ENCODE results near the gene TAMM41. TPM values are rescaled to one million over a fixed set of nuclear protein-coding genes. Genes with fewer than 3 reads are reported as not detected.
A peak's percentile ranks its signal among the peaks of the same experiment; 100 is the strongest.

The TAMM41 gene
- polyA plus RNA-seq, 2 donors = 10.8 to 12.3 TPM

- Histone ChIP-seq H3K36me3 (ENCODE audit: control insufficient read depth in 2 of 2, insufficient read depth in 2 of 2, low read length in 1 of 2) (peaks cover 12 to 18% of the 10 kb centered on the region in 2 donors), H3K27me3 (ENCODE audit: control insufficient read depth in 1 of 2, insufficient read depth in 2 of 2, low read length in 2 of 2) (no peaks in the 10 kb centered on the region), H3K4me3 (ENCODE audit: low read depth in 1 of 2, low read length in 2 of 2) (no peak overlapping the region), H3K9me3 (ENCODE audit: control insufficient read depth in 2 of 2, insufficient read depth in 1 of 2, low read depth in 1 of 2, low read length in 1 of 2) (peaks cover 0 to 5% of the 10 kb centered on the region in 2 donors), H3K27ac (ENCODE audit: low read depth in 2 of 2, low read length in 1 of 2) (peak overlapping the region; percentile 42 to 59), H3K4me1 (ENCODE audit: control insufficient read depth in 2 of 2, insufficient read depth in 2 of 2, low read length in 1 of 2) (no peaks in the 10 kb centered on the region)
- 64 to 75% methylated on average over 6 of the region's 6 CpGs for WGBS, 2 donors
Observed at GRCh38 chr3:11791339-11792200, 55.1 kb downstream of the TAMM41 start.

GRCh38 chr3:11789412-11789811 is 57.3 kb downstream of the TAMM41 start:
- peaks cover 12 to 18% of the 10 kb centered on the region in 2 donors for H3K36me3 ChIP-seq (ENCODE audit: control insufficient read depth in 2 of 2, insufficient read depth in 2 of 2, low read length in 1 of 2)
- 86 to 91% methylated on average over 1 of the region's 1 CpG for WGBS, 2 donors

GRCh38 chr3:11784971-11785377 is 61.7 kb downstream of the TAMM41 start:
- H3K4me1 ChIP-seq (ENCODE audit: control insufficient read depth in 2 of 2, insufficient read depth in 2 of 2, low read length in 1 of 2) = peaks cover 0 to 2% of the 10 kb centered on the region in 2 donors
- no peak overlapping the region for H3K4me3 ChIP-seq (ENCODE audit: low read depth in 1 of 2, low read length in 2 of 2)
- no peaks in the 10 kb centered on the region for H3K27me3 ChIP-seq (ENCODE audit: control insufficient read depth in 1 of 2, insufficient read depth in 2 of 2, low read length in 2 of 2)
- H3K36me3 ChIP-seq (ENCODE audit: control insufficient read depth in 2 of 2, insufficient read depth in 2 of 2, low read length in 1 of 2) = peaks cover 11 to 12% of the 10 kb centered on the region in 2 donors
- 53 to 60% methylated on average over 3 of the region's 3 CpGs for WGBS, 2 donors
- H3K9me3 ChIP-seq (ENCODE audit: control insufficient read depth in 2 of 2, insufficient read depth in 1 of 2, low read depth in 1 of 2, low read length in 1 of 2) = peaks cover 0 to 5% of the 10 kb centered on the region in 2 donors
- peak overlapping the region in 1 of 2 donors; percentile 3 for H3K27ac ChIP-seq (ENCODE audit: low read depth in 2 of 2, low read length in 1 of 2)

More at GRCh38 chr3:11789412-11789811, 57.3 kb downstream of the TAMM41 start:
- H3K27me3 ChIP-seq (ENCODE audit: control insufficient read depth in 1 of 2, insufficient read depth in 2 of 2, low read length in 2 of 2) = no peaks in the 10 kb centered on the region
- H3K4me1 ChIP-seq (ENCODE audit: control insufficient read depth in 2 of 2, insufficient read depth in 2 of 2, low read length in 1 of 2) = peaks cover 0 to 2% of the 10 kb centered on the region in 2 donors
- peaks cover 0 to 5% of the 10 kb centered on the region in 2 donors for H3K9me3 ChIP-seq (ENCODE audit: control insufficient read depth in 2 of 2, insufficient read depth in 1 of 2, low read depth in 1 of 2, low read length in 1 of 2)
- no peak overlapping the region for H3K27ac ChIP-seq (ENCODE audit: low read depth in 2 of 2, low read length in 1 of 2)
- H3K4me3 ChIP-seq (ENCODE audit: low read depth in 1 of 2, low read length in 2 of 2) = no peak overlapping the region

- H3K4me3 ChIP-seq (ENCODE audit: low read depth in 1 of 2, low read length in 2 of 2) = no peak overlapping the region
- no peaks in the 10 kb centered on the region for H3K9me3 ChIP-seq (ENCODE audit: control insufficient read depth in 2 of 2, insufficient read depth in 1 of 2, low read depth in 1 of 2, low read length in 1 of 2)
- H3K27ac ChIP-seq (ENCODE audit: low read depth in 2 of 2, low read length in 1 of 2) = no peak overlapping the region
- peaks cover 0 to 6% of the 10 kb centered on the region in 2 donors for H3K4me1 ChIP-seq (ENCODE audit: control insufficient read depth in 2 of 2, insufficient read depth in 2 of 2, low read length in 1 of 2)
- 58 to 66% methylated on average over 1 of the region's 1 CpG for WGBS, 2 donors
- H3K27me3 ChIP-seq (ENCODE audit: control insufficient read depth in 1 of 2, insufficient read depth in 2 of 2, low read length in 2 of 2) = no peaks in the 10 kb centered on the region
- no peaks in the 10 kb centered on the region for H3K36me3 ChIP-seq (ENCODE audit: control insufficient read depth in 2 of 2, insufficient read depth in 2 of 2, low read length in 1 of 2)
Observed at GRCh38 chr3:11780341-11780740, 66.3 kb downstream of the TAMM41 start.

- H3K27me3 ChIP-seq (ENCODE audit: control insufficient read depth in 1 of 2, insufficient read depth in 2 of 2, low read length in 2 of 2) = no peaks in the 10 kb centered on the region
- no peaks in the 10 kb centered on the region for H3K36me3 ChIP-seq (ENCODE audit: control insufficient read depth in 2 of 2, insufficient read depth in 2 of 2, low read length in 1 of 2)
- WGBS, 2 donors = 60 to 63% methylated on average over 3 of the region's 3 CpGs
- no peaks in the 10 kb centered on the region for H3K9me3 ChIP-seq (ENCODE audit: control insufficient read depth in 2 of 2, insufficient read depth in 1 of 2, low read depth in 1 of 2, low read length in 1 of 2)
- no peak overlapping the region for H3K4me3 ChIP-seq (ENCODE audit: low read depth in 1 of 2, low read length in 2 of 2)
- no peak overlapping the region for H3K27ac ChIP-seq (ENCODE audit: low read depth in 2 of 2, low read length in 1 of 2)
- peaks cover 0 to 6% of the 10 kb centered on the region in 2 donors for H3K4me1 ChIP-seq (ENCODE audit: control insufficient read depth in 2 of 2, insufficient read depth in 2 of 2, low read length in 1 of 2)
Observed at GRCh38 chr3:11779626-11780025, 67.1 kb downstream of the TAMM41 start.

GRCh38 chr3:11778248-11778647 is 68.4 kb downstream of the TAMM41 start:
- 97 to 98% methylated on average over 2 of the region's 2 CpGs for WGBS, 2 donors

GRCh38 chr3:11776346-11776745 is 70.3 kb downstream of the TAMM41 start:
- Histone ChIP-seq H3K27me3 (ENCODE audit: control insufficient read depth in 1 of 2, insufficient read depth in 2 of 2, low read length in 2 of 2) (no peaks in the 10 kb centered on the region), H3K4me3 (ENCODE audit: low read depth in 1 of 2, low read length in 2 of 2) (no peak overlapping the region), H3K36me3 (ENCODE audit: control insufficient read depth in 2 of 2, insufficient read depth in 2 of 2, low read length in 1 of 2) (no peaks in the 10 kb centered on the region), H3K9me3 (ENCODE audit: control insufficient read depth in 2 of 2, insufficient read depth in 1 of 2, low read depth in 1 of 2, low read length in 1 of 2) (no peaks in the 10 kb centered on the region), H3K4me1 (ENCODE audit: control insufficient read depth in 2 of 2, insufficient read depth in 2 of 2, low read length in 1 of 2) (peaks cover 0 to 6% of the 10 kb centered on the region in 2 donors), H3K27ac (ENCODE audit: low read depth in 2 of 2, low read length in 1 of 2) (peak overlapping the region in 1 of 2 donors; percentile 47)
- WGBS, 2 donors = 80 to 93% methylated on average over 8 of the region's 8 CpGs

More at GRCh38 chr3:11778248-11778647, 68.4 kb downstream of the TAMM41 start:
- H3K9me3 ChIP-seq (ENCODE audit: control insufficient read depth in 2 of 2, insufficient read depth in 1 of 2, low read depth in 1 of 2, low read length in 1 of 2) = no peaks in the 10 kb centered on the region
- no peaks in the 10 kb centered on the region for H3K27me3 ChIP-seq (ENCODE audit: control insufficient read depth in 1 of 2, insufficient read depth in 2 of 2, low read length in 2 of 2)
- H3K4me3 ChIP-seq (ENCODE audit: low read depth in 1 of 2, low read length in 2 of 2) = no peak overlapping the region
- no peak overlapping the region for H3K27ac ChIP-seq (ENCODE audit: low read depth in 2 of 2, low read length in 1 of 2)
- peaks cover 0 to 6% of the 10 kb centered on the region in 2 donors for H3K4me1 ChIP-seq (ENCODE audit: control insufficient read depth in 2 of 2, insufficient read depth in 2 of 2, low read length in 1 of 2)
- no peaks in the 10 kb centered on the region for H3K36me3 ChIP-seq (ENCODE audit: control insufficient read depth in 2 of 2, insufficient read depth in 2 of 2, low read length in 1 of 2)

GRCh38 chr3:11775493-11775892 is 71.2 kb downstream of the TAMM41 start:
- H3K27me3 ChIP-seq (ENCODE audit: control insufficient read depth in 1 of 2, insufficient read depth in 2 of 2, low read length in 2 of 2) = no peaks in the 10 kb centered on the region
- H3K4me1 ChIP-seq (ENCODE audit: control insufficient read depth in 2 of 2, insufficient read depth in 2 of 2, low read length in 1 of 2) = peaks cover 0 to 9% of the 10 kb centered on the region in 2 donors
- H3K27ac ChIP-seq (ENCODE audit: low read depth in 2 of 2, low read length in 1 of 2) = no peak overlapping the region
- no peaks in the 10 kb centered on the region for H3K36me3 ChIP-seq (ENCODE audit: control insufficient read depth in 2 of 2, insufficient read depth in 2 of 2, low read length in 1 of 2)
- no peaks in the 10 kb centered on the region for H3K9me3 ChIP-seq (ENCODE audit: control insufficient read depth in 2 of 2, insufficient read depth in 1 of 2, low read depth in 1 of 2, low read length in 1 of 2)
- WGBS, 2 donors = 90 to 93% methylated on average over 8 of the region's 8 CpGs
- H3K4me3 ChIP-seq (ENCODE audit: low read depth in 1 of 2, low read length in 2 of 2) = no peak overlapping the region

- H3K4me3 ChIP-seq (ENCODE audit: low read depth in 1 of 2, low read length in 2 of 2) = no peak overlapping the region
- no peaks in the 10 kb centered on the region for H3K36me3 ChIP-seq (ENCODE audit: control insufficient read depth in 2 of 2, insufficient read depth in 2 of 2, low read length in 1 of 2)
- WGBS, 2 donors = 21 to 27% methylated on average over 2 of the region's 2 CpGs
- no peaks in the 10 kb centered on the region for H3K9me3 ChIP-seq (ENCODE audit: control insufficient read depth in 2 of 2, insufficient read depth in 1 of 2, low read depth in 1 of 2, low read length in 1 of 2)
- H3K27me3 ChIP-seq (ENCODE audit: control insufficient read depth in 1 of 2, insufficient read depth in 2 of 2, low read length in 2 of 2) = no peaks in the 10 kb centered on the region
- peaks cover 2 to 7% of the 10 kb centered on the region in 2 donors for H3K4me1 ChIP-seq (ENCODE audit: control insufficient read depth in 2 of 2, insufficient read depth in 2 of 2, low read length in 1 of 2)
- peak overlapping the region; percentile 62 for H3K27ac ChIP-seq (ENCODE audit: low read depth in 2 of 2, low read length in 1 of 2)
Observed at GRCh38 chr3:11774296-11774877, 72.3 kb downstream of the TAMM41 start.

All from esophagus (tissue), 2 donors.